ENCODE results near the gene MAP3K14.

- no peak for TF ChIP-seq RAD21 (IDR thresholded peaks at IDR 0.05; ENCODE audit: low read depth)
- no peak for TF ChIP-seq USF1 (IDR thresholded peaks at IDR 0.05)
- TF ChIP-seq EP300 (IDR thresholded peaks at IDR 0.05; ENCODE audit: borderline replicate concordance): no peak
- TF ChIP-seq YY1 (IDR thresholded peaks at IDR 0.05; ENCODE audit: low read depth): no peak
- TF ChIP-seq MAX (IDR thresholded peaks at IDR 0.05): no peak
- no peak for TF ChIP-seq NFIC (IDR thresholded peaks at IDR 0.05)
- TF ChIP-seq CREB1 (IDR thresholded peaks at IDR 0.05; ENCODE audit: low read depth): no peak
- no peak for TF ChIP-seq TAF1 (IDR thresholded peaks at IDR 0.05; ENCODE audit: low read depth)
- TF ChIP-seq TEAD4 (IDR thresholded peaks at IDR 0.05): no peak
- TF ChIP-seq TCF12 (IDR thresholded peaks at IDR 0.05; ENCODE audit: low read depth): no peak
Measured at GRCh38 chr17:45222996-45223538, 93.8 kb downstream of the MAP3K14 start.

Data from Ishikawa (cell line).